ENCODE measurements around the gene GPSM3. TPM values are rescaled to one million over a fixed set of nuclear protein-coding genes. Genes with fewer than 3 reads are reported as not detected.
"Not testable (repeated sequence)": the region's sequence is repeated elsewhere in the genome, so short reads cannot be mapped to it uniquely, and the experiment has no call there.

Gene GPSM3
- total RNA-seq, 5 donors from 2014 or later (not counting 1 experiment from before 2014, with no cell fraction given), result 267 to 311 (median 274) TPM

- Mint-ChIP-seq H3K4me3 (peak overlapping the region; percentile 49 to 97 (median 55)), H3K36me3 (peaks cover 41% of the 10 kb centered on the region), H3K27ac (peak overlapping the region; percentile 95 to 98), H3K4me1 (peaks cover 54 to 65% (median 54%) of the 10 kb centered on the region in 3 donors)
- H3K27me3 ChIP-seq (replicated peaks in 1 of 2; ENCODE audit: control insufficient read depth in 2 of 2, extremely low read depth in 1 of 2, insufficient read depth in 2 of 2, low read length in 1 of 2); H3K4me3 ChIP-seq (ENCODE audit: control insufficient read depth in 1 of 2, extremely low read depth in 1 of 2, low read length in 1 of 2); POLR2A ChIA-PET; CTCF ChIA-PET; DNase-seq; H3K9me3 ChIP-seq; H3K9me3 Mint-ChIP-seq; H3K27me3 Mint-ChIP-seq; ATAC-seq (replicated peaks in 1 of 4): not testable (repeated sequence)
- Histone ChIP-seq H3K4me1 (ENCODE audit: control insufficient read depth in 1 of 2, extremely low read depth in 1 of 2, insufficient read depth in 2 of 2, low read length in 2 of 2) (peaks cover 14 to 75% of the 10 kb centered on the region in 2 experiments), H3K36me3 (ENCODE audit: control insufficient read depth in 2 of 2, extremely low read depth in 1 of 2, insufficient read depth in 1 of 2, low read length in 1 of 2) (peaks cover 4 to 65% of the 10 kb centered on the region in 2 donors), H3K27ac (ENCODE audit: low read length) (peak overlapping the region; percentile 75)
- WGBS (ENCODE audit: insufficient coverage), result 70% methylated on average over 2 of the region's 10 CpGs
Measured at GRCh38 chr6:32186151-32186840, 6.1 kb downstream of the GPSM3 start.

- Mint-ChIP-seq H3K4me1 (peaks cover 56 to 67% (median 60%) of the 10 kb centered on the region in 3 donors), H3K27ac (peak overlapping the region; percentile 95 to 98), H3K4me3 (peak overlapping the region in 1 of 3 donors; percentile 97), H3K36me3 (peaks cover 43% of the 10 kb centered on the region)
- H3K9me3 Mint-ChIP-seq; H3K9me3 ChIP-seq; H3K27me3 Mint-ChIP-seq; H3K4me3 ChIP-seq (ENCODE audit: control insufficient read depth in 1 of 2, extremely low read depth in 1 of 2, low read length in 1 of 2); POLR2A ChIA-PET; H3K27me3 ChIP-seq (replicated peaks in 1 of 2; ENCODE audit: control insufficient read depth in 2 of 2, extremely low read depth in 1 of 2, insufficient read depth in 2 of 2, low read length in 1 of 2): not testable (repeated sequence)
- CTCF ChIA-PET, result interaction anchor here in 1 of 2 donors (0.6 kb wide), 1 partner anchor 26 kb away, joined by 3 read pairs; no protein-coding TSS in a partner anchor
- 30% methylated on average over 2 of the region's 11 CpGs for WGBS (ENCODE audit: insufficient coverage)
- ATAC-seq (replicated peaks in 1 of 4), result peak in 1 of 4 experiments; percentile 39
- peak in 9 of 35 experiments; percentile 19 to 70 (median 32) for DNase-seq
- Histone ChIP-seq H3K4me1 (ENCODE audit: control insufficient read depth in 1 of 2, extremely low read depth in 1 of 2, insufficient read depth in 2 of 2, low read length in 2 of 2) (peaks cover 14 to 69% of the 10 kb centered on the region in 2 experiments), H3K36me3 (ENCODE audit: control insufficient read depth in 2 of 2, extremely low read depth in 1 of 2, insufficient read depth in 1 of 2, low read length in 1 of 2) (peaks cover 4 to 65% of the 10 kb centered on the region in 2 donors), H3K27ac (ENCODE audit: low read length) (peak overlapping the region; percentile 75)
Measured at GRCh38 chr6:32185681-32186131, 6.7 kb downstream of the GPSM3 start.

GRCh38 chr6:32184084-32184640 is 8.3 kb downstream of the GPSM3 start, which contains the start of gene AGER:
AGER (minus strand) TSS chr6:32184253; CDS start chr6:32184222, 31 bp downstream.
- ChIA-PET POLR2A (no interaction called here), CTCF (no interaction called here)
- Mint-ChIP-seq H3K36me3 (peaks cover 46% of the 10 kb centered on the region), H3K4me3 (no peak within 1 kb of the TSS), H3K27me3 (no peaks in the 10 kb centered on the region), H3K4me1 (peaks cover 68 to 81% (median 74%) of the 10 kb centered on the region in 3 donors), H3K27ac (peak within 1 kb of the TSS; percentile 66 to 73), H3K9me3 (no peaks in the 10 kb centered on the region)
- Histone ChIP-seq H3K4me3 (ENCODE audit: control insufficient read depth in 1 of 2, extremely low read depth in 1 of 2, low read length in 1 of 2) (no peak within 1 kb of the TSS), H3K36me3 (ENCODE audit: control insufficient read depth in 2 of 2, extremely low read depth in 1 of 2, insufficient read depth in 1 of 2, low read length in 1 of 2) (peaks cover 4 to 73% of the 10 kb centered on the region in 2 donors), H3K27me3 (replicated peaks in 1 of 2; ENCODE audit: control insufficient read depth in 2 of 2, extremely low read depth in 1 of 2, insufficient read depth in 2 of 2, low read length in 1 of 2) (no peaks in the 10 kb centered on the region), H3K27ac (ENCODE audit: low read length) (peak within 1 kb of the TSS; percentile 61), H3K9me3 (no peaks in the 10 kb centered on the region), H3K4me1 (ENCODE audit: control insufficient read depth in 1 of 2, extremely low read depth in 1 of 2, insufficient read depth in 2 of 2, low read length in 2 of 2) (peaks cover 16 to 72% of the 10 kb centered on the region in 2 experiments)
- 95% methylated on average over 5 of the region's 6 CpGs for WGBS (ENCODE audit: insufficient coverage)
- no peak for DNase-seq
- no peak for ATAC-seq (replicated peaks in 1 of 4)

GRCh38 chr6:32183483-32184083 is 8.9 kb downstream of the GPSM3 start:
- H3K36me3 ChIP-seq (ENCODE audit: control insufficient read depth in 2 of 2, extremely low read depth in 1 of 2, insufficient read depth in 1 of 2, low read length in 1 of 2), result peaks cover 4 to 72% of the 10 kb centered on the region in 2 donors
- no peak for ATAC-seq (replicated peaks in 1 of 4)
- Mint-ChIP-seq H3K27me3 (no peaks in the 10 kb centered on the region), H3K4me1 (peaks cover 68 to 81% (median 74%) of the 10 kb centered on the region in 3 donors), H3K27ac (peak overlapping the region in 1 of 2 donors; percentile 66), H3K4me3 (no peak overlapping the region), H3K36me3 (peaks cover 40% of the 10 kb centered on the region), H3K9me3 (no peaks in the 10 kb centered on the region)
- H3K9me3 ChIP-seq, result no peaks in the 10 kb centered on the region
- 92% methylated on average over 13 of the region's 15 CpGs for WGBS (ENCODE audit: insufficient coverage)
- no peaks in the 10 kb centered on the region for H3K27me3 ChIP-seq (replicated peaks in 1 of 2; ENCODE audit: control insufficient read depth in 2 of 2, extremely low read depth in 1 of 2, insufficient read depth in 2 of 2, low read length in 1 of 2)
- POLR2A ChIA-PET, result no interaction called here
- CTCF ChIA-PET, result no interaction called here
- no peak for DNase-seq
- peaks cover 14 to 72% of the 10 kb centered on the region in 2 experiments for H3K4me1 ChIP-seq (ENCODE audit: control insufficient read depth in 1 of 2, extremely low read depth in 1 of 2, insufficient read depth in 2 of 2, low read length in 2 of 2)
- H3K27ac ChIP-seq (ENCODE audit: low read length), result no peak overlapping the region
- H3K4me3 ChIP-seq (ENCODE audit: control insufficient read depth in 1 of 2, extremely low read depth in 1 of 2, low read length in 1 of 2), result no peak overlapping the region

- Mint-ChIP-seq H3K9me3 (no peaks in the 10 kb centered on the region), H3K4me3 (no peak overlapping the region), H3K27me3 (no peaks in the 10 kb centered on the region), H3K36me3 (peaks cover 39% of the 10 kb centered on the region), H3K27ac (peak overlapping the region; percentile 43 to 66), H3K4me1 (peaks cover 68 to 78% (median 69%) of the 10 kb centered on the region in 3 donors)
- DNase-seq (no peak), ATAC-seq (replicated peaks in 1 of 4) (no peak)
- WGBS (ENCODE audit: insufficient coverage), result no CpG with 5 or more reads among the region's 3 CpGs
- Histone ChIP-seq H3K27me3 (replicated peaks in 1 of 2; ENCODE audit: control insufficient read depth in 2 of 2, extremely low read depth in 1 of 2, insufficient read depth in 2 of 2, low read length in 1 of 2) (no peaks in the 10 kb centered on the region), H3K4me1 (ENCODE audit: control insufficient read depth in 1 of 2, extremely low read depth in 1 of 2, insufficient read depth in 2 of 2, low read length in 2 of 2) (peaks cover 12 to 68% of the 10 kb centered on the region in 2 experiments), H3K36me3 (ENCODE audit: control insufficient read depth in 2 of 2, extremely low read depth in 1 of 2, insufficient read depth in 1 of 2, low read length in 1 of 2) (peaks cover 4 to 67% of the 10 kb centered on the region in 2 donors), H3K27ac (ENCODE audit: low read length) (no peak overlapping the region), H3K9me3 (no peaks in the 10 kb centered on the region), H3K4me3 (ENCODE audit: control insufficient read depth in 1 of 2, extremely low read depth in 1 of 2, low read length in 1 of 2) (no peak overlapping the region)
- POLR2A ChIA-PET, result interaction anchor here in 1 of 2 donors (0.5 kb wide), 1 partner anchor 10 kb away, joined by 3 read pairs; the partner anchor contains the start of gene GPSM3
- CTCF ChIA-PET, result no interaction called here
Measured at GRCh38 chr6:32183030-32183429, 9.4 kb downstream of the GPSM3 start.

- Histone ChIP-seq H3K36me3 (ENCODE audit: control insufficient read depth in 2 of 2, extremely low read depth in 1 of 2, insufficient read depth in 1 of 2, low read length in 1 of 2) (peaks cover 4 to 63% of the 10 kb centered on the region in 2 donors), H3K27ac (ENCODE audit: low read length) (no peak overlapping the region), H3K9me3 (no peaks in the 10 kb centered on the region), H3K4me3 (ENCODE audit: control insufficient read depth in 1 of 2, extremely low read depth in 1 of 2, low read length in 1 of 2) (no peak overlapping the region), H3K27me3 (replicated peaks in 1 of 2; ENCODE audit: control insufficient read depth in 2 of 2, extremely low read depth in 1 of 2, insufficient read depth in 2 of 2, low read length in 1 of 2) (no peaks in the 10 kb centered on the region), H3K4me1 (ENCODE audit: control insufficient read depth in 1 of 2, extremely low read depth in 1 of 2, insufficient read depth in 2 of 2, low read length in 2 of 2) (peaks cover 9 to 64% of the 10 kb centered on the region in 2 experiments)
- POLR2A ChIA-PET, result interaction anchor here in 1 of 2 donors (0.5 kb wide), 1 partner anchor 10 kb away, joined by 3 read pairs; the partner anchor contains the start of gene GPSM3
- H3K9me3 Mint-ChIP-seq, result no peaks in the 10 kb centered on the region
- ATAC-seq (replicated peaks in 1 of 4) (no peak), DNase-seq (no peak)
- 94% methylated on average over 5 of the region's 10 CpGs for WGBS (ENCODE audit: insufficient coverage)
- H3K27ac Mint-ChIP-seq, result peak overlapping the region; percentile 23 to 66
- H3K36me3 Mint-ChIP-seq, result peaks cover 37% of the 10 kb centered on the region
- peaks cover 66 to 75% (median 67%) of the 10 kb centered on the region in 3 donors for H3K4me1 Mint-ChIP-seq
- H3K27me3 Mint-ChIP-seq, result no peaks in the 10 kb centered on the region
- H3K4me3 Mint-ChIP-seq, result no peak overlapping the region
- CTCF ChIA-PET, result no interaction called here
Measured at GRCh38 chr6:32182555-32182981, 9.9 kb downstream of the GPSM3 start.
